ENCODE data around the gene MNX1. TPM values are rescaled to one million over a fixed set of nuclear protein-coding genes. Genes with fewer than 3 reads are reported as not detected.

Gene MNX1
- 2.6 and 3.7 TPM in 2 replicates for total RNA-seq (2014; rRNA removed)
- percentile 28 among the genes with signal in this experiment for Bru-seq, nascent RNA
- BruChase-seq, experiment 1, labeled RNA remaining after a 6-hour chase = percentile 17 among the genes with signal in this experiment
- BruChase-seq, experiment 2, labeled RNA remaining after a 2-hour chase = percentile 26 among the genes with signal in this experiment
- long read RNA-seq, partial matches to known transcripts = 0 of 7 reads
- long read RNA-seq, other reads (novel, unspliced or antisense) = 4 of 7 reads

- peaks cover 21% of the 10 kb centered on the region for H3K27me3 ChIP-seq (ENCODE audit: low read length)
- DNase-seq = peak; percentile 75
- no peaks in the 10 kb centered on the region for H4K20me1 ChIP-seq (ENCODE audit: low read length)
- ChIA-PET POLR2A (ENCODE audit: unreplicated experiment) (no interaction called here), CTCF (interaction anchor here (0.6 kb wide), 1 partner anchor 125 kb away, joined by 3 read pairs; no protein-coding TSS in a partner anchor)
- peak within 1 kb of the TSS; percentile 62 for H3K9ac ChIP-seq (ENCODE audit: low read length)
- H2AFZ ChIP-seq (ENCODE audit: low read length) = peak within 1 kb of the TSS; percentile 84
- H3K4me3 ChIP-seq (ENCODE audit: low read length) = peak within 1 kb of the TSS; percentile 72
- H3K9me3 ChIP-seq (ENCODE audit: low read length) = no peaks in the 10 kb centered on the region
- no peaks in the 10 kb centered on the region for H3F3A ChIP-seq (ENCODE audit: low read length, unreplicated experiment)
- peak; percentile 94 for ATAC-seq
- no peaks in the 10 kb centered on the region for H3K9me2 ChIP-seq (replicated peaks; ENCODE audit: low read length)
- TF ChIP-seq EZH2 (IDR thresholded peaks at IDR 0.05; ENCODE audit: low read length, unreplicated experiment) (no peak), EZH2phosphoT487 (IDR thresholded peaks at IDR 0.05; ENCODE audit: borderline replicate concordance, low read length) (no peak)
- TF ChIP-seq, protein P1, sequence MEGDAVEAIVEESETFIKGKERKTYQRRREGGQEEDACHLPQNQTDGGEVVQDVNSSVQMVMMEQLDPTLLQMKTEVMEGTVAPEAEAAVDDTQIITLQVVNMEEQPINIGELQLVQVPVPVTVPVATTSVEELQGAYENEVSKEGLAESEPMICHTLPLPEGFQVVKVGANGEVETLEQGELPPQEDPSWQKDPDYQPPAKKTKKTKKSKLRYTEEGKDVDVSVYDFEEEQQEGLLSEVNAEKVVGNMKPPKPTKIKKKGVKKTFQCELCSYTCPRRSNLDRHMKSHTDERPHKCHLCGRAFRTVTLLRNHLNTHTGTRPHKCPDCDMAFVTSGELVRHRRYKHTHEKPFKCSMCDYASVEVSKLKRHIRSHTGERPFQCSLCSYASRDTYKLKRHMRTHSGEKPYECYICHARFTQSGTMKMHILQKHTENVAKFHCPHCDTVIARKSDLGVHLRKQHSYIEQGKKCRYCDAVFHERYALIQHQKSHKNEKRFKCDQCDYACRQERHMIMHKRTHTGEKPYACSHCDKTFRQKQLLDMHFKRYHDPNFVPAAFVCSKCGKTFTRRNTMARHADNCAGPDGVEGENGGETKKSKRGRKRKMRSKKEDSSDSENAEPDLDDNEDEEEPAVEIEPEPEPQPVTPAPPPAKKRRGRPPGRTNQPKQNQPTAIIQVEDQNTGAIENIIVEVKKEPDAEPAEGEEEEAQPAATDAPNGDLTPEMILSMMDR (conservative IDR thresholded peaks at IDR 0.05; ENCODE audit: low read depth, low read length) = no peak
- peak within 1 kb of the TSS; percentile 93 for H3K4me2 ChIP-seq (ENCODE audit: low read length)
- no TSS peak for BruUV-seq (replicated peaks)
- intact Hi-C loops (cut with micrococcal nuclease) = no loop called here
- peaks cover 13% of the 10 kb centered on the region for H3K4me1 ChIP-seq (ENCODE audit: insufficient read depth, low read length)
- H3K27ac ChIP-seq (ENCODE audit: low read length) = no peak within 1 kb of the TSS
- 0 out of 2 replicates have a peak, but pooled peaks cover 4% of the 10 kb centered on the region for H3K79me2 ChIP-seq (ENCODE audit: low read length)
- H3K36me3 ChIP-seq (ENCODE audit: low read depth, low read length) = no peaks in the 10 kb centered on the region
Measured at GRCh38 chr7:157010588-157011332, at the start of gene MNX1. TSS of gene MNX1 (minus strand) at chr7:157010663. CDS start at chr7:157010350, 313 bp downstream.

DNA sequence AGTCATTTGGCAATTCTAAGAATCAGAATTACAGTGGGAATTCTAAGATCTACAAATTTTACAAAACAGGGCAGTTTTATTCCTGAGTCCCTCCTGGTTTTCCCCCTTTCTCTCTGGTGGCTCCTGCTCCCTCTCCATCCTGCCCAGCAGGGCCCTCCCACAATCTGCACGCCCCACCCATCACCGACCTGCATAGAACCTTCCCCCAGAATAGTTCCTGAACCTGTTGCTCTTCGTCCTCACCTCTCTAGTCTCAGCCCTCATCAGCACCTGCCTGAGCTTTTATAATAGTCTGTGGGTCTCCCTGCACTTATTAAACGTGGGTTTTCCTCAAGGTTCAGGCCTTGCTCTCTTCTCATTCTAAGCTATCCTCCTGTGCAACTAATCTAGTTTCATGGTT lies 49.1 kb upstream of the MNX1 start:
- POLR2A ChIA-PET (ENCODE audit: unreplicated experiment) = no interaction called here

More for the DNA sequence above, 49.1 kb upstream of the MNX1 start:
- no peaks in the 10 kb centered on the region for H4K20me1 ChIP-seq (ENCODE audit: low read length)
- H3K9ac ChIP-seq (ENCODE audit: low read length) = no peak overlapping the region
- no peak overlapping the region for H3K27ac ChIP-seq (ENCODE audit: low read length)
- TF ChIP-seq EZH2phosphoT487 (IDR thresholded peaks at IDR 0.05; ENCODE audit: borderline replicate concordance, low read length) (no peak), EZH2 (IDR thresholded peaks at IDR 0.05; ENCODE audit: low read length, unreplicated experiment) (no peak)
- TF ChIP-seq, protein P1 (conservative IDR thresholded peaks at IDR 0.05; ENCODE audit: low read depth, low read length) = no peak
- no peak overlapping the region for H2AFZ ChIP-seq (ENCODE audit: low read length)
- H3K4me1 ChIP-seq (ENCODE audit: insufficient read depth, low read length) = no peaks in the 10 kb centered on the region
- ATAC-seq (no peak), DNase-seq (no peak)
- H3K79me2 ChIP-seq (ENCODE audit: low read length) = no peaks in the 10 kb centered on the region
- H3K9me3 ChIP-seq (ENCODE audit: low read length) = no peaks in the 10 kb centered on the region
- CTCF ChIA-PET = no interaction called here
- no peaks in the 10 kb centered on the region for H3F3A ChIP-seq (ENCODE audit: low read length, unreplicated experiment)
- H3K4me3 ChIP-seq (ENCODE audit: low read length) = no peak overlapping the region
- no peaks in the 10 kb centered on the region for H3K9me2 ChIP-seq (replicated peaks; ENCODE audit: low read length)
- peaks cover 36% of the 10 kb centered on the region for H3K27me3 ChIP-seq (ENCODE audit: low read length)
- no peaks in the 10 kb centered on the region for H3K36me3 ChIP-seq (ENCODE audit: low read depth, low read length)
- intact Hi-C loops (cut with micrococcal nuclease) = no loop called here
- BruUV-seq (replicated peaks) = no TSS peak
- H3K4me2 ChIP-seq (ENCODE audit: low read length) = no peak overlapping the region

Measured in PC-3 (cell line).